ENCODE measurements around the gene CDH2.

The CDH2 gene

DNA sequence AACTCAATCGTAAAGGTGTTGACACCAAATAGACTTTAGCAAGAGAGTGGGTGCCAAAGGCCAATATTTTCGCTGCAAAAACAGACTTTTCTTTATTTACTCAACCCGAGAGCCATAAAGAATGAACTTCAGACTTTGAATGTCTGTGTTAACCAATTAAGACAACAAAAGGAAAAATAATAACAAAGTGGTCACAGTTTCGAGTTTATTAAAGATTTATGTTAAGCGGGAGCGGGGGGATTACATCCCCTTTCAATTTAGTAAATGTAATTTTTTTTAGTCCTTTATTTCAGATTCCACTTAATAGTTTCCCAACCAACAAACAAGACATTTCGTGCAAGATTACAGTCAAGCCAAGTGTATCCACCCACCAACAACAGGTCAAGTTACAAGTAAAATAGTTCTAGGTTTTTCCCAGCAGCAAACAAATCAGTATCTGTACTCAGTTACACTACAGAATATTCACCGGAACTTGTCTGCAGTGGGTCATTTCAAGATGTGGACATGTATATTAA is 9.0 kb downstream of the CDH2 start:
- DNase-seq: no peak

DNA sequence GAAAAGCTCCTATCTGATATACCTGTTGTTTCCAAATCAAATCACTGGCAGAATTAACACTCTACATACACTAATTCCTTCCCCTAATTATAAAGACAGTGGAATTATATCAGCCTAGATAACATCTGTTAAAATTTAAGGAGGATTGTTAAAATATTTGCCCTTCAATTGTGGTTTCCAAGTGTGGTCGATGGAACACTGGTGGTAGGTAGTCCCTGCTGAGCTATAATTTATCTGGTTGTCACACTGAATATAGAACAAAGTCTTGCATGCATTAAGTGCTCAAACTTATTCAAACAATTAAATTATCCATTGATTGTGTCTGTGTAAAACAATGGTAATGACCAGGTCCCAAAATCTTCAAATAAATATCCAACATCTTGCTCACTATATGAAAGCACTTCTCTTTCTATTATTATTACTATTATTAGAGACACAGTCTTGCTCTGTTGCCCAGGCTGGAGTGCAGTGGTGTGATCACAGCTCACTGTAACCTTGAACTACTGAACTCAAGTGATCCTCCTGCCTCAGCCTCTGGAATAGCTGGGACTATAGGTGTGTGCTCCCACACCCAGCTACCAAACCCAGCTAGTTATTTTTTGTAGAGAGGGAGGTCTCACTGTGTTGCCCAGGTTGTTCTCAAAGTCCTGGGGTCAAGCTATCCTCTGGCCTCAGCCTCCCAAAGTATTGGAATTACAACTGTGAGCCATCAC is 12.0 kb downstream of the CDH2 start:
- no peak for DNase-seq

DNA sequence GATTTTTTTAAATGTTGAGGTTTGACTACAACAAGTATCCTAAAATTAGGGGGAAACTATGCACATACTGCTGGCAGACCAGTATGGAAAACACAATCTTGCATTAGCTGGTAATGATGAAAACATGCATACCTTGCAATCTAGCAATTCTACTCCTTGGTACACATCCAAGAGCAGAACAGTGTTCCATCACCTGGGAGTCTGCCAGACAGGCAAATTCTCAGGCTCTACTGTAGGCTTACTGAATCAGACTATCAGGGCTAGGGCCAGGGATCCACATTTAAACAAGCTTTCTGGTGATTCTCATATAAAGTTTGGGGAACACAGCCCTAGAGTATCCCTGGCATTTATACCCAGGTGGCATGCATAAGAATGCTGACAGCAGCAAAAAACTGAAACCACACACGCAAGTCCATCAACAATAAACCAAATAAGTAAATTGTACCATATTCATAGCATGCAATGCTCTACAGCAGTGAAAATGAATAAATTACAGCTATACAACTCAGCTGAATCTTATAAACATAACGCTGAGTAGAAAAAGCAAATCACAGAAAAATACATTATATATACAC is 13.6 kb downstream of the CDH2 start:
- no peak for DNase-seq

DNA sequence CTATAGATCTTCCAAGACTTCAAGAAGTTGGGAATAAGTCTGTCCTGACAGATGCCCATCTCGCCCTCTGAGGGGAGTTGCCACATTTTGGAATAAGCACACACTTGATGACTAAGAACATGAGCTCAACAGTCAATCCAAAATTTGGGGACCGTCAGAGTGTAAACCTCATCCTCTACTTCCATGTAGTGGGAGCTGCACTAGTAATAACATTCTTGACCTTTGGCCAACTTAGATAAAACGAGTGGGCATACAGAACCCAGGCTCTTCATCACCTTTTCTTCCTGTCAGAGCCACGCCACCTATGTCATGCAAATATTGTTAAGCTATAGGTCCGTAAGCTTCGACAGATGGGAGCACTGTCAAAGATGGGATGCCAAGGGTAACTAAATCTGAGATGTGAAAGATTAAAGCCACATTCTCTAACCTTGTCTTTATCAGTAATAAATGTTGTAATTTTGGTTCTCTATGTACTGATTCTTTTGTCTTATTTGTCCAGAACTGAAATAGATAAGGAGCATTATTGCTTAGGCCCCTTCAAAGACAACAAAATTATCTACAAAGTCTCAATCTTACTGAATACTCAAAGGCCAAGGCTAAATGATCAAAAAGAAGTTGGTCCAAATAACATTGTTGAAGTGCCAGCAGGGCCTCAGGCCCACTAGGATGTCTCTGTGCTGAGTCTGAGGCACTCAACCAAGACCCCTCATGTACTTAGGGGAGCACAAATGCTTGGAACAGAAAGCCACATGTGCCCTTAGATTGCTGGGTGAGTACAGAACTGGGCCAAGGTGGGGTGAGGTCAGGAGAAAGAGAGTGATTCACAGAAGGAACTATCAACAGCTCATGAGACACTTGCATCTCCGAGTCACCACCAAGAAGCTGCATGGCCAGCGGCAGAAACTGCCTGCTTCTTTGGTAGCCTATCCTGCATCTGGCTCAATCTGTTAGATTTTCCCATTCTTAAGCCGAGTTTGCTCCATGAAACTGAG is 15.0 kb downstream of the CDH2 start:
- no peak for DNase-seq

DNA sequence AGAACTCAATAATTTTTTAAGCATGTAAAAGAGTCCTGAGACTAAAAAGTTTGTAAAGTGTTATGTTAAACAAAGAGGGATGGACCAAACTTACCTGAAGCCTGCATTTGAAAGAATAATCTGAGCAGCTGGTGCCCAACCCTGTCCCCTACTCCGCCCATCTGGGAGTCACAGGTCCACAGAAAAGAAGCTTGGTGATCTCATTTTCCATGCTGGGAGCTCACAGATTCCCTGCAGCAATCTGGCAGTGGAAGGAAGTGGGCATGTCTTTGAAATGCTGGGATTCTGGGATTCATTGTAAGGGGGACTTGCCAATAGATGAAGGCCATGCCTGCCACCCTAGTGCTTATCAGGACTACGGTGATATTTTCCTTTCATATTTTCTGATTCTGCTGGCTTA is 17.9 kb downstream of the CDH2 start:
- DNase-seq: no peak

DNA sequence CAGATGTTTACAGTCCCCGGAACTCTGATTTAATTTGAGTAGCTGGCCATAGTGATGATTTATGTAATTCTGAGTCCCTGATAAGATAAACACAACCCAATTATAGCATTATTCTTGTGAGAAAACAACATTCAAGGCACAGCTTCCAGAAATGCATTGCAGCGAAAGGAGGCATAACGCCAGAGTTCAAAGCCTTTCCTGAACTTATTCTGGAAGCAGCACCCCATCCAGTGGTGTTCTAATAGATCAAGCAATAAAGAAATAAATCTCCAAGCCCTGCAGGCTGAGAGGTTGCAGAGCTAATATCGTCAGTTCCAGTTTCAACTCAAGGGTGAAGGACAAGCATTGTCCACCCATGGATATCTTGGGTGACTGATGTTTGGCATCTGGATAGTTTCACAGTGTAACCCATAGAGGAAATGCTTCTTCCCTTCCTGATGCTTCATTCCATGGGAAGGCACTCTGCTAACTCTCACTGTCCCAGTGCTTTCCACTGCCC is 18.8 kb downstream of the CDH2 start:
- no peak for DNase-seq

DNA sequence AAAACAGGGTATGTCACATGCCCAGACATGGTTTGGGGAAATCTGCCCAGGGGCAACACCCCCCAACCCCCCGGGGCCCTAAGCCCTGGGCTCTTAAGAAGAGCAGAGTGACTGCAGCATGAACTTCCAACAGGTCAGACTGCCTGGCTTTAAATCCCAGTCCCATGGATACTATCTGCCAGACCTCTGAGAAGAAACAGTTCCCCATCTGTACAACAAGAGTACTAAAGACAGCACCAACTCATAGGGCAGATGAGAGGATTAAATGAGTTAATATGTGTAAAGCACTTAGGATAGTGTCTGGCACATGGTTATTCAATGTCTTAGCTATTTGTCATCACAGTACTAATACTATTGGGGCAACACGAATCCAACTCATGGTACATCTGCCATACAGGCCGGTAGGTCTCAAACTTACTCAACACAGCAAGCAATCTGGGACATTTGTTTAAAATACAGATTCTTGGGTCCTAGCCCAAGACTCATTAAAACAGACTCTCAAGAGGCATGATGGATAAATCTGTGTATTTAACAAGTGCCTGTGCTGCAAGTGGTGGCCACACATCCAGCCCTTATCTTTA is 23.4 kb downstream of the CDH2 start:
- no peak for DNase-seq

DNA sequence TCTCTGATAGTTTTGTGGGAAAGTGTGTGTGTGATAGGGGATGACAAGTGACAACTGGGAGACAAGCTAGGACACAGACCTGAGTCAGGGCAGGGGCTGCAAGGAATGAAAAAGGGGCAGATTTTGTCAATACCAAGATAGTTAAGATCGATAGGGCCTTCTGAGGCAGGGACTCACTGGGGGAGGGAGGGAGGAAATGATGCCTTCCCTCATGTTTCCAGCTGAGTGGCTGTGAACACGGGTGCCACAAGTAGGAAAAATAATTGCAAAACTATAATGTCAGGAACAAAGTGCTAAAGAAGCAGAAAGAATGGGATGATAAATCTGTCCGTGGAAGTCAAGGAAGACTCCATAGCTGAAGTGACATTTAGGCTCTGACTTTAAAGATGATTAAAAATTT is 24.2 kb downstream of the CDH2 start:
- DNase-seq: no peak

DNA sequence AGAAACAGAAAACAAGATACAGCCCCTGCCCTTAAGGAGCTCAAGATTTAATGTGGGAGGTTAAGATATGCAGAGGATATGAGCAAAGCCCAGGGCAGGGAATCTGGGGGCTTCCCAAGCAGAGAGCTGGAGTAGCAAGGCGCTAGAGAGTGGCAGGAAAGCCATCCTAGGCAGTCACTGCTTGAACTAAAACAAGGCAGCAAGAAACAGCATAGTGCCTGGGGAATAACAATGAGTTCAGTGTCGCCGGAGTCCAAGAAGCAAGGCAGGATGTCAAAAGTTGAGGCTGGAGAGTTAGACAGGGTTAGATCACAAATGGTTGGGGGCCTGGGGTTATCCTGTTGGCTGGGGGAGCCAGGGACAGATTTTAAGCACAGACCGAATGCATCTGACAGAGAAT is 24.6 kb downstream of the CDH2 start:
- no peak for DNase-seq

DNA sequence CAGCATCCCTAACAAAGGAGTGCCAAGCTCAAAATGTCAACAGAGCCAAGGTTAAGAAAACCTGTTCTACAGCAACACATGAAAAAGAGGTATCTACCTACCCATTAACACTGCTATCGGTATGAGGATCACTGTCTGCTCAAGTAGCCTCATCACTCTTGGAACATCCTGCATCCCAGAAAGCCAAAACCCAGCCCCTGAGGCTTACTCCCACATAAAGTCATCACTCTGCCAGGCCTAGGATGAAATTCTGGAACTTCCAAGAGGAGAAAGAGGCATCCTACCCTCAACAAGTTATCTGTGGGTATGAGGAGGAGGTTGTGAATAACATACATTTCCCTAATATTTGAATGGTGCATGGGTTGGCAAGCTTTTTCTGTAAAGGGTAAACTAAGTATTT is 25.5 kb downstream of the CDH2 start:
- no peak for DNase-seq

DNA sequence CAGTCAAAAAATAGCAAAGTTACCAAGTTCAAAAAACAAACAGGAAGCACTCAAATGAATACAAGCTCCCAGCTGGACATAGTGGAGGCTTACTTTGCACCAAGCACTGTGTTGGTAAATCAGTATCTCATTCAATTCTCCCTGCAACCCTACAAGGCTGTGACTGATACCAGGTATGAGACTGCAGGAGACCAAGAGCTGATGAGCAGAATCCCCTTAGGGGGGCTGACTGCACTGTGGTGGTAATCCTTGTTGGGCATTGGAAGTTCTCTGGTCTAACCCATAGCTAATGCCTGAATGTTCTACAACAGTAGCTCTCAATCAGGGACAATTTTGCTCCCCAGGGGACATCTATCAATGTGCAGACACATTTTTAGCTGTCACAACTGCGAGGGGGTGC is 26.0 kb downstream of the CDH2 start:
- no peak for DNase-seq

DNA sequence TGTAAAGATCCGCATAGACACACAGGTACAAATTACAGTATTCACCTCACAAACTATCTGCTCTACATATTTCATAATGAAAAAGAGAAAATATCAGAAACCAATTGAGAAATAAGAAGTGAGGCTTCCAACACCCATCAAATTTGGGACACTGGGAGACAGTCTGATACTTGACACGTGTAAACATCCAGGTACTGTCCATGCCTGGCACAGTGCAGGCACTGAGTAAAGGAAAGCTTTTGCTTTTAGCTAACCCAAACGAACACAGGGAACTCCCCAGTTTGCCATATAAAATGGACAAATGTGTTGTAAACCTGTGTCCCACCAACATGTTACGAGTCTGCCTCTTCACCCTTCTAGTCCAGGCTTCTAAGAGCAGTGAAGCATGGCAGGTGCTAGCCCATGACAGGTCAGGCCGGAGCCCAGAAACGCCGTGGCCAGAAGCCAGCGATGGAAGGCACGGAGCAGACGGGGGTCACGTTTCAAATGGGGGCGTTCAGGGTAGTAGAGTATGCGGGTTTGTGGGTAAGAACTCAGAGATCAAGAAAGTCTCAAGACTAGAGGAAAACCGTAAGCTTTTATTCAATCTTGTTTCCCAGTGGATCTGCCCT is 27.0 kb downstream of the CDH2 start:
- DNase-seq: no peak

DNA sequence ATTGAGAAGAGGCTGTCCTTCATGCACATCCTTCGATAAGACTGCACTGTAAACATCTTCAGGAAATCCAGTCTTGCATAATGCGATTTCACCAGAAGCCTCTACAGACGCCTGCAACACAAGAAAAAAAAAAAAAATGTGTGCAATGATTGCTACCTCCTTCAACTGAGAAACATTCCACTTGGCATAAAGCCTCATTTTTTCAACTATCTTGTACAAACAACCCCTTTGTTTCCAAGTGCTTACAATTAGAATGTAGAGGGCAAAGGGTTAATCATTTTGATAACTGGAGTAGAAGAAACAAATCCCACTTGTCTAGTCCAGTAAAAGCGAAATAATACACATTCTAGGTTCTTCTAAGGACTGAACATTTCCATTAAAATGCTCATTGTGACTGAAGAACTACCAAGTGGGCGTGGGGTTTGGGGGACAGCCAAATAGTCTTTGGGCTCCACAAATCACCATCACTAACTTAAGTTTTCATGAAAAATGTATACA is 29.2 kb downstream of the CDH2 start:
- no peak for DNase-seq

DNA sequence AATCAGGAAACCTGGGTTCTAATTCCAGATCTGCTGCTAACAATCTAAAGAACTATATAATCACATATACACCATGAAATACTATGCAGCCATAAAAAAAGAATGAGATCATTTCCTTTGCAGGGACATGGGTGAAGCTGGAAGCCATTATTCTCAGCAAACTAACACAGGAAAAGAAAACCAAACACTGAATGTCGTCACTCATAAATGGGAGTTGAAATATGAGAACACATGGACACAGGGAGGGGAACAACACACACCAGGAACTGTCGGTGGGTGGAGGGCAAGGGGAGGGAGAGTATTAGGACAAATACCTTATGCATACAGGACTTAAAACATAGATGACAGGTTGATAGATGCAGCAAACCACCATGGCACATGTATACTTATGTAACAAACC is 33.2 kb downstream of the CDH2 start:
- no peak for DNase-seq

DNA sequence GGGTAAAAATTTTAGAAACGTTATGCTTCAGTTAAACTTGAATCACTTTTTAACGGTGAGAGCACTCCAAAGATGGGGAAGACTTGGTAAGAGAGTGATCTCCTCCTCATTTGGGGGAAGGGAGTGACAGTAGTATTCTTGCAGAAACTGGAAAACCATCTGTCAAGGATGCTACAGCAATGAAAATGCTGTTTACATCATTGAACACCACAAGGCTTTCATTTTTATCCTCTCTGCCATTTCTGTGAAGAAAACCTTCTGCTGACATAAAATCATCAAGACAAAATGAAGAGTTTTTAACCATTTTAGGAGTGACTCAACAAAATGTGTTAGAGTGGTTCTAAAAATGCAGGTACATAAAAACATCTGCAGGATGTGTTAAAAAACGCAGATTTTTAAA is 38.1 kb downstream of the CDH2 start:
- no peak for DNase-seq

DNA sequence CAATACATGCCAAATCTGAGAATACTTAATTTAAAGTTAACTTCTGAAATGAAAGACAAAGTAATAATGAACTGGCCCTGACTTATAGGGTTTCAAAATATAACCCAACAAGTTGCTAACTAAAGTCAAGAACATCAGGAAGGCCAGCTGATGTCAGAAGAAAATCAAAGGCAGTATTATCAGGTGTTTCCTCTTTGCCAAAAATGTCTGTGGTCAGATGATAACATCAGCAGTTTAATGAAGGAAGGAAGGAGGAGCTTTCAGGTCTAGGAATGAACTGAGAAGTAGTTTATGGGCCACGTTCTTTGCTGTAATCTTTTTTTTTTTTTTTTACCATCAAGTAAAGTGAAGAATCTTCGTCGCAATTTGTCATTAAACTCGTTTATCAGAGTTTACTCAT is 40.9 kb downstream of the CDH2 start:
- DNase-seq: no peak

DNA sequence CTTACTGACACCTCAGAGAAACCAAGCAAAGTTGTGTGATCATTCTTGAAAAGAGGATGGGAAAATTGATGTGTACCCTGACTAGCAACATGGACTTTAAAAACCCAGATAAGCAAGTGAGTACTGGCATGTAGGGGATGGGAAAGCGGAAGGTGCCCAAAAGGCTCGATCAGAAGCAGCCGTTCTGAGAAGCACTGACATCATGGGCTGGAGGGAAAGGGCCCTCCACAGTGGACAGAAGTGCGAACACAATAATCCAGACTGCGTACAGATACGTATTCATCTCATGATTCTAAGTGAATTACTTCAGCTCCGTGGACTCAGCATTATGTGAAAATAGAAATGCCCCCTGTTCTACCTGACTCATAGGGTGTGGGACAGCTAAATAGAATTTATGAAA is 42.2 kb downstream of the CDH2 start:
- no peak for DNase-seq

DNA sequence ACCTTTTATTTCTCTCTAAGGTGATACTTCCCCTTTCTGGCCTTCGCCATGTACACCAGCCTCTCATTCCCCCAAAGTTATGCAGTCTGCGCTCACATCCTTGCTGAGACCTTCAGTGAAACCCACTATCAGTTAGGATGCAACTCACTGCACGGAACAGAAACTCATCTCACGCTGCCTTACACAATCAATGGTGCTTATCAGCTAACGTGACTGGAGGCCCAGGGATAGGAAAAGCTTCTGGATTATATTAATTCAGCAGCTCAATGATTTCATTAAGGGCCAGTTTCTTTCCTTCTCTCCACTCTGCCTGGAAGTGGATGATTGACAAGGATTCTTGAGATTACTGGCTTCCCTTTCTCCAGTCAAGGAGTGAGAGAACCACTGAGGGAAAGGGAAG is 44.8 kb downstream of the CDH2 start:
- no peak for DNase-seq

DNA sequence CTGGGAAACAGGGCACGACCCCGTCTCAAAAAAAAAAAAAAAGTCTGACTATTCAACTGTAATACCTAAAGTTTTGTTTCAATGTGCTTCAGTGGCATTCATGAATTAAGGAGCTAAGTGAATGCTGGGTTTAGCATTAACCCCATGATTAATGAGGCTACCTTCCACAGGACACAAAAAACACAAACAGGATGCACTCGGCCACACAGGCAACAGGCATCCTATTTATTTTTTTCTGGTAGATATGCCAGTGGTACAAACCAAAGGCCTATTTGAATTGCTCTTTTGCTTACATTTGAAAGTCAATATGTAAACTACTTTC is 48.3 kb downstream of the CDH2 start:
- DNase-seq: no peak

DNA sequence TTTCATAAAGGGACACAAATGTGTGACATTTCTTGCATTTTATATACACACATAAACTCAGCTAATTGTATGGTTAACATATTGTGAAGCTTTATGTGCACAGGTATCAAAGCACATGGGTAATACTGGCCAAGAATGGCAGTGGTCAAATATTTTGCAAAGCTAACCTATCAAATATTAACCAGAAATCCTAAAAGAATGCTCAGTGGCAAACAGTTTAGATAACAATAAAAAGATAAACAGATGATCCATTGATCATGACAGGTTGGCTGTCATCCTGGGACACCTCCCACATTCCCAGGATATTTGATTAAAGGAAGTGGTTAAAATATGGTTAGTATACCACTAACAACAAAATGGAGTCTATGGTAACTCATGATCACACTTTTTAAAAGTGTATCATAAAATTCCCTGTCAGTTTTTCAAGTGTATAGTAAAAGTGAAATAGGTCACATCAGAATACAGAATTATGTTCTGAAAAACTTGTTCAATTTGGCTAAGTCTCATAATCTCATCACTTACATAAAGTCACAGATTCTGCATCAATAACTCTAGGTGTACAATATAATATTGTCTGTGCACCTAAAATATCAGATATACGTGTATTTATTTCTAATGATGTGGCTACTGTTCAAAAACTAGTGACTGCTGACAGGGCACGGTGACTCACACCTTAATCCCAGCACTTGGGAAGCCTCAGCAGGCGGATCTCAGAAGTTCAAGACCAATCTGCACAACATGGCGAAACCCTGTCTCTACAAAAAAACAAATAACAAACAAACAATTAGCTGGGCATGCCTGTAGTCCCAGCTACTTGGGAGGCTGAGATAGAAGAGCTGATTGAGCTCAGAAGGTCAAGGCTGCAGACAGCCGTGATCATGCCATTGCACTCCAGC is 48.9 kb downstream of the CDH2 start:
- no peak for DNase-seq

DNA sequence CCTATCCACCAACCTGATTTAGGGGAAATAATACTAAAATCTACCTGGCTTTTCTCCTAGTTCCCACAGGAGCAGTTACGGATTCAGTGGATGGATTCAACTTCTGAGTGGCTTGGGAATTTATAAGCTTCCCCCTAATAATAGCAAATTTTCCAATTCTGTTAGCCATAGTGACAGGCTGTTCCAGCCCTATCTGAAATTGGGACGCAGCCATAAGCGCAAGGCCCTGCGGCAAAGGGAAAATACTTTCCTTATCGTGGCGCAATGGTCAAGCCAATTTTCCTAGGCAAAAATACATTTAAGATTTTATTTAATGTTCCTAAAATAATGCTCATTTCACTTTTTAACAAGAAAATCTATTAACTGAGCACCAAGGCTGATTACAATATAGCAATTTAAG is 49.7 kb downstream of the CDH2 start:
- DNase-seq: no peak

DNA sequence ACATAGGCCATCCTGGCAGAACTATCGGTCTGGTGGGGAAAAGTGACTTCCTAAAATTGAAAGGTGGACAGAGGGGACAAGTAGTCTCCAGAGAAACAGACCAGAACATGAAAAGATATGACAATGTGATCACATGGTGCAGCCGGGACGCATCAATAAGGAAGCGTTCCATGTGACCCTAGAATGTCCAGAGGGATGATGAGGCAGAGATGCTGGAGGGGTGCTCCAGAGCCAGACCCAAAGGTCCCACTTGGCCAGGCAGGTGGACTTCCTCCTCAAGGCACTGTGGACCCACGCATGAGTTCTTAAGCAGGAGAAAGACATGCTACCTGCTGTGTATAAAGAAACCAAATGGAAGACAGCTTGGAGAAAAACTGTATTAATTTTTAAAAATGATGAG is 50.2 kb downstream of the CDH2 start:
- no peak for DNase-seq

Data from NCI-H1694 (cell line).